22Rv1 (cell line): Measurements from ENCODE around the gene SH3RF3.

Experiments
- CTCF ChIP-seq: fragments of 450-650 bp; IDR thresholded peaks from 2 replicates; pipeline ENCODE4 v1.5.1; 2017; ENCODE audit warnings: mild to moderate bottlenecking
- ZFX ChIP-seq: fragments of 450-650 bp; IDR thresholded peaks from 2 replicates; pipeline ENCODE4 v1.6.1; 2017; ENCODE audit warnings: antibody characterized with exemption, borderline replicate concordance

- TF ChIP-seq CTCF: no peak
- TF ChIP-seq ZFX: no peak
These were observed 334.9 kb downstream of the SH3RF3 start for GRCh38 chr2:109463891-109464290.
